C4-2B (cell line): ENCODE data around the gene SLC30A1.

Experiments
- ZFX ChIP-seq: fragments of 450-650 bp; IDR thresholded peaks from 2 replicates; pipeline ENCODE4 v1.6.1; 2017
- TF ChIP-seq, protein P1 (sequence below): fragments of 450-650 bp; conservative IDR thresholded peaks from 2 replicates; pipeline ENCODE4 v1.5.1; 2017; ENCODE audit warnings: mild to moderate bottlenecking

DNA sequence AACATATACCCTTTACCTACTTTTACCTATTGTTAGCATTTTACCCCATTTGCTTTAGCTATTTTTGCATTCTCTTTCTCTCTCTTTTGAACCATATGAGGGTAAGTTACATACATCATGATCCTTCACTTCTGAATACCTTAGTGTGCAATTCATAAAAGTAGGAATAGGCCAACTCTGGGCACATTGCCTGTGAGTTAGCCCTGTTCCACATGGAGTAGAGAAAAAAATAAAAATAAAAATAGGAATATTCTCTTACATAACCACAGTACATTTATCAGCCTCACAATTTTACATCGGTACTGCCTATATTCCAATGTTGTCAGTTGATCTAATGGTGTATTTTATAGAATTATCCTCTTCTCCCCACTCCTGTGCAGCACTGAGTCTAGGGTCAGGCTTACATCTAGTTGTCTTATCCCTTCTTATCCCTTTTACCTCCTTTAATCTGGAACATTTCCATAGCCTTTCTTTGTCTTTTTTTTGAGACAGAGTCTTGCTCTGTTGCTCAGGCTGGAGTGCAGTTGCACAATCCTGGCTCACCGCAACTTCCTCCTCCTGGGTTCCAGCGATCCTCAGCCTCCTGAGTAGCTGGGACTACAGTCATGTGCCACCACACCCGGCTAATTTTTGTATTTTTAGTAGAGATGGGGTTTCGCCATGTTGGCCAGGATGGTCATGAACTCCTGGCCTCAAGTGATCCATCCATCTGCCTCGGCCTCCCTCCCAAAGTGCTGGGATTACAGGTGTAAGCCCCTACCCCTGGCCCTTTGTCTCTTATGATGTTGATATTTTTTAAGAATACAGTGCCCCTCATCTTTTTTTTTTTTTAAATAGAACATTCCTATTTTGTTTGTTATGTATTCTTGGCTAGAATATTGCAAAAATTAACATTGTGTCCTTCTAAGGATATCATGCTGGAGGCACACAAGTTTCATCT lies 11.1 kb upstream of the SLC30A1 start:
- TF ChIP-seq, protein P1, sequence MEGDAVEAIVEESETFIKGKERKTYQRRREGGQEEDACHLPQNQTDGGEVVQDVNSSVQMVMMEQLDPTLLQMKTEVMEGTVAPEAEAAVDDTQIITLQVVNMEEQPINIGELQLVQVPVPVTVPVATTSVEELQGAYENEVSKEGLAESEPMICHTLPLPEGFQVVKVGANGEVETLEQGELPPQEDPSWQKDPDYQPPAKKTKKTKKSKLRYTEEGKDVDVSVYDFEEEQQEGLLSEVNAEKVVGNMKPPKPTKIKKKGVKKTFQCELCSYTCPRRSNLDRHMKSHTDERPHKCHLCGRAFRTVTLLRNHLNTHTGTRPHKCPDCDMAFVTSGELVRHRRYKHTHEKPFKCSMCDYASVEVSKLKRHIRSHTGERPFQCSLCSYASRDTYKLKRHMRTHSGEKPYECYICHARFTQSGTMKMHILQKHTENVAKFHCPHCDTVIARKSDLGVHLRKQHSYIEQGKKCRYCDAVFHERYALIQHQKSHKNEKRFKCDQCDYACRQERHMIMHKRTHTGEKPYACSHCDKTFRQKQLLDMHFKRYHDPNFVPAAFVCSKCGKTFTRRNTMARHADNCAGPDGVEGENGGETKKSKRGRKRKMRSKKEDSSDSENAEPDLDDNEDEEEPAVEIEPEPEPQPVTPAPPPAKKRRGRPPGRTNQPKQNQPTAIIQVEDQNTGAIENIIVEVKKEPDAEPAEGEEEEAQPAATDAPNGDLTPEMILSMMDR: no peak
- TF ChIP-seq ZFX: no peak
